Measurements from ENCODE around the gene NUB1.

Gene NUB1

DNA sequence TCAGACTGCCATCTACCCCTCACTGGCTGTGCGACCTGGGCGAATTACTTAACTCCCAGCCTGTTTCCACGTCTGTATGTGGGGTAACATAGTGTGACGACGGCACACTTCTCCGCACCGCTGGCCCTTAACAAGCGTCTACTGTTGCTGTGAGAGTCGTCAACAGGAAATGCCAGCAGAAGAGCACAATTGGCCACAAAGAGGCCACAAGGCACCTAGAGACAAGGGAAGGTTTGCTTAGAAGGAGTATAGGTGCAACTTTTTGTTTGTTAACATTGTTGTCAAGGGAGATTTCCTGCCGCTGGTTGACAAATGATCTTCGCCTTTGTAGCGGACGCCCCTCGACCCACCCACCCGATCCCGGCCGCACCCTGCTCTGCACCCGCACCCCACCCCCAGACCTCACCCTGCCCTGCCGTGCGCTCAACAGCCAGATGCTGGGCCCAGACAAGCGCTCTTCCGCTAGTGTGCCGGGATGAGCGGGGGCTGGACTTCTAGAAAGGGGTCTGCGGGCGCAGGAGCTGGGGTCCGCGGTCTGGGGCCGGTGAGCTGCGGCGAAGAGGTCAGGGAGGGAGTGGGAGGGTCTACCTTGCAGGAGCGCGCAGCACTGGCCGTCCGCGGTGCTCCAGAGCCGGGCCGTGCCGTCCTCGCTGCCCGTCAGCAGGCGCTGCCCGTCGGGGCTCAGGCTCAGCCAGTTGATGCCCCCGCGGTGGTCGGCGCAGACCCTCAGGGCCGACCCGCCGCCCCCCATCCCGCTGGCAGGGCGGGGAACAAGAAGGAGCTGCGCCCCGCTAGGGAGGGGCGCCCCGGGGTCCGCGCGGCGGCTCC is 67.4 kb downstream of the NUB1 start:
- DNase-seq: peak; percentile 63

- no peak for DNase-seq
Measured at GRCh38 chr7:151409667-151410404, 68.2 kb downstream of the NUB1 start, which contains the start of gene WDR86. Gene WDR86, minus strand, starts transcription at chr7:151410038. Its CDS starts 449 bp downstream, at chr7:151409589.

GRCh38 chr7:151410405-151411390 is 69.1 kb downstream of the NUB1 start:
- no peak for DNase-seq

DNA sequence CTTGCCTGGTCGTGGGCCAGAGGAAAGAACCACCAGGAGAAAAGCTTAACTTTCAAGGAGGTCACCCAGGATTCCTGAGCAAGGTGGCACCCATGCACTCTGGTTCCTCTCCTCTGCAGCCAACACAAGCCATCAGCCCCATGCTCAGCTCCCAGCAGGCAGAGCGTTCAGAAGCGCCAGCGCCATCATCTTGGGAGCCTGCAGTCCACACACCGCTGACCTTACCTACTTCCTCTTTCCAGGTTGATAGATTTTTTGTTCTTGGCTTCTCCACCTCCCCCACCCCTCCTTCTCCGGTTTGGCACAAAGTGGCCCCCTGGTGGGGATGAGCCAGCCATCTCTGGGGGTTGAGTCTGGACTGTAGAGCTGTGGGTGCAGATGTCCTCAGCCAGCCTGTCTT is 69.9 kb downstream of the NUB1 start:
- peak; percentile 42 for DNase-seq

DNA sequence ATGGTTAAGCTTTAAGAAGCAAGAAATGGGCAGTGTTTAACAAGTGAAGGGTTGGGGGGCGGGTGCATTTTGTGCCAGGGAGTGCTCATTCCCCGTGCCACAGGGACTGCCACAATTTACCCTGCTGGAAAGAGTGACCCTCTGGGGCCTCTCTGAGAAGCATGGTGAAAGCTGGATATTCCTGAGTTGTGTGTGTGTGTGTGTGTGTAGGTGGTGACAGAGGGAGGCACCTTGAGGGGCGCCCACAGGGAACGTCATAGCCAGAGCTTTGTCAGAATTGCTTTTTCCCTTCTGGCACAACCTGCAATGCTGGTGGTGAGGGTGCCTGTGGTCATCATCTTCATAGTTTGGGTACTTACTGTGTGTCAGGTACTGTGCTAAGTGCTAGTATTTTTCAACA is 70.7 kb downstream of the NUB1 start:
- no peak for DNase-seq

GRCh38 chr7:151413241-151413640 is 71.6 kb downstream of the NUB1 start:
- DNase-seq: no peak

DNA sequence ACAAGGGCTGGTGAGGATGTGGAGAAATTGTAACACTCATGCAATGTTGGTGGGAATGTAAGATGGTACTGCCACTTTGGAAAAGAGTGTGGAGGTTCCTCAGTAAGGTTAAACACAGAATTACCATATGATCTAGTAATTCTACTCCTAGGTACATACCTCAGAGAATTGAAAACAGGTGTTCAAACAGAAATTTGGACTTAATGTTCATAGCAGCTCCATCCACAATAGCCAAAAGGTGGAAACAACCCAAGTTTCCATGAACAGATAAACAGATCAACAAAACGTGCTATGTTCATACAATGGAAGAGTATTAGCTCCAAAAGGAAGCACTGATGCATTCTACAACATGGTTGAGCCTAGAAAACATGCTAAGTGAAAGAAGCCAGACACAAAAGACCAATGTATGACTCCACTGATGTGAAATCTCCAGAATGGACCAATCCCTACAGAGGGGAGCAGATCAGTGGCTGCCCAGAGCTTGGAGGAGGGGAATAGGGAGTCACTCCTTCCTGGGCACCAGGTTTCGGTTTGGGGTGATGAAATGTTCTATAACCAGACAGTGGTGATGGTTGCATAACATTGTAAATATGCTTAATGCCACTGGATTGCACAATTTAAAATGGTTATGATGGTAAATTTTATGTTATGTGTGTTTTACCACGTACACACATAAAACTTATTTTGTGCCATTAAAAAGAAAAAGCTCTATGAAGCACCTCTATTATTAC is 73.9 kb downstream of the NUB1 start:
- peak; percentile 51 for DNase-seq

- DNase-seq: no peak
Measured at GRCh38 chr7:151416112-151416940, 74.7 kb downstream of the NUB1 start.

GRCh38 chr7:151416941-151417315 is 75.3 kb downstream of the NUB1 start:
- DNase-seq: no peak

GRCh38 chr7:151420144-151420543 is 78.5 kb downstream of the NUB1 start:
- DNase-seq: no peak

DNA sequence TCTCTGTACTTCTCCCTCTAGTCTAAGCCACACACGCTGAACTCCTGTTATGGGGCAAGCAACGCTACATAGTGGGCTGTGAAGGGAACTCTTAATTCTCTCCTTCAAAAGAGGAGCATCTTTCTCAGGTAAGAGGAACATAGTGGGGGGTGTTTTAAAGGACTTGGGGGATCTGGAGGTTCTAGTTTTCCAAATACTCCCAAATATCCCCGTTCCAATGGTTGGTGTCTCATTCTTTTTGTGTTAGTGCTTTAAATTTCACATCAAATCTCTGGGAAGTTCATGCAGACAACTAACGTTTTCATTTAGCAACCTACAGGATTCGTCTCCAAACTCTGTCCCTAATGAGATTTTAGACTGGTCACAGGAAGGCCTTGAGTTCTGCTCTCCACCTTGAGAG is 80.6 kb downstream of the NUB1 start:
- DNase-seq: no peak

DNA sequence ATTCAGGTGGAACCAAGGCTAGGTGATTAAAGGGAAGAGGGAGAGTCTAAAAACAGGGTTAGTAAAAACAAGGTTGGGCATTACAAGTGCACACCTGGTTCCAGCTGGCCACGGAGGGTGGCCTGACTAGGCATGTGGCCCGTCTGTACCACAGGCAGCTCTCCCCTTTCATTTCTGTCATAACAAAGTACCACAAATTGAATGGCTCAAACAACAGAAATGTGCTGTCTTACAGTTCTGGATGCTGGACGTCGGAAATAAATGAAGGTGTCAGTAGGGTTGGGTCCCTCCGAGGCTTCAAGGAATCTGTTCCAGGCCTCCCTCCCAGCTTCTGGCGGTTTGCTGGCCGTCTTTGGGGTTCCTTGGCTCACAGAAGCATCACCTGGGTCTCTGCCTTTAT is 81.6 kb downstream of the NUB1 start:
- no peak for DNase-seq

DNA sequence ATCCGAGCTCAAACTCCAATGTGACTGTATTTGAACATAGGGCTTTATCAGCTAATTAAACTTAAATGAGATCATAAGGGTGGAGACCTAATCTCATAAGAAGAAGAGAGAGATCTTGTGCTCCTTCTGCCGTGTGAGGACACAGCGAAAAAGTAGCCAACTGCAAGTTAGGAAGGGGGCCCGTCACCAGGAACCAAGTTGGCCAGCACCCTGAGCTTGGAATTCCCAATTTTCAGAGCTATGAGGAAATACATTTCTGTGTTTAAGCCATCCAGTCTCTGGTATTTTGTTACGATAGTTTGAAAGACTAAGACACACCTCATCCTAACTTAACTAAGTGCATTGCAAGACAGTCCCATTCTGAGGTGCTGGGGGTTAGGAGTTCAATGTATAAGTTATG is 82.3 kb downstream of the NUB1 start:
- DNase-seq: no peak

- no peak for DNase-seq
Measured at GRCh38 chr7:151424799-151425198, 83.2 kb downstream of the NUB1 start.

DNA sequence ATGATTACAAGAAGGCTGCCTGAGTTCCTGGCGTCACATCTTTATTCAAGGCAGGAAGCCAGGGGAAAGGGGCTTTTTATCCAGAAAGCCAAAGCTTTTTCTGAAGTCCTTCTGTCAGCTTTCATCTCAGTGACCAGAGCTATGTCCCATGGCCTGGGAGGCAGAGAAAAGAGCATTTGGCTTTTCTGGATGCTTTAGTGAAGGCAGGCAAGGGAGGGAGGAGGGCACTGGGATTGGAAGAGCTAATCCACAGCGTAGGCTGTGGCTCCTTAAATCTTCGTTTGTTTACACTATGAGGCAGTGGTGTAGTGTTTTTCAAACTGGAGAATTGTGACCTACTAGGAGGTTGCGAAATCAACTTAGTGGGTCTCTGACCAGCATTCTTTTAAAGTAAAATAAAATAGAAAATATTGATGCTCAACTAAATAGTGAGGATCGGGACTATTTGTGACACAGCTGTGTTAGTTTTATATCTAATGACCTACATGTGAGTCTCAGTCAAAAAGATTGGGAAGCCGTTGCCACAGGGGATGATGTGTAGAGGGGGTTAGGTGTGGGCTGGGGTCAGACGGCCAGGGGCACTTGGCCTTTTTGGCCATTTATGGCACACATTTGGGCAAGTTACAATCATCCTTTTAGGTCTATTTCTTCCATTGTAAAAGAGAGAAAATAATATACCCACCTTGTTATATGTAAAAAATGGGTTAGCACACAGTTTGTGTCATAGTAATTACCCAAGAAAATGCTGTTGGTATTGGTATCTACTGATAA is 84.2 kb downstream of the NUB1 start:
- DNase-seq: no peak

DNA sequence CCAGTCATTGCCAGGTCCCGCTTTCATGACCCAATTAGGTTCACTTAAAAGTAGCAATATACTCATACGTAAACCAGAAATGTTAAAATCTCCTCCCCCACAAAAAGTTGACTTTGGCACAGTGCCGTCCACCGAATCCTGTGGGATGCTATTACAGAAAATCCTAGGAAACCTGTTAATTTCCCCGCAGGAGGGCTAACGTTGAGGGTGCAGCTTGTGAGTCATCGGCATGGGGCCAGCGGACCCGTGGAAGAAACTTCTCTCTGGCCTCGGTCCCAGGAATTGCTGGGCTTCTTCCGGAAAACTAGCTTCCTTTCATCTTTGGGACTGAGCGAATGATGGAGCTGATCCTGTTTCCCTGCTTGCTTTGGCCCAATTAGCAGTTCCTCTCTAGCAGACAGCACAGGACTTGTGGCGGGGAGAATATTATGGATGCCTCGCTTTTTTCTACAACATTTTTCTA is 84.9 kb downstream of the NUB1 start:
- no peak for DNase-seq

DNA sequence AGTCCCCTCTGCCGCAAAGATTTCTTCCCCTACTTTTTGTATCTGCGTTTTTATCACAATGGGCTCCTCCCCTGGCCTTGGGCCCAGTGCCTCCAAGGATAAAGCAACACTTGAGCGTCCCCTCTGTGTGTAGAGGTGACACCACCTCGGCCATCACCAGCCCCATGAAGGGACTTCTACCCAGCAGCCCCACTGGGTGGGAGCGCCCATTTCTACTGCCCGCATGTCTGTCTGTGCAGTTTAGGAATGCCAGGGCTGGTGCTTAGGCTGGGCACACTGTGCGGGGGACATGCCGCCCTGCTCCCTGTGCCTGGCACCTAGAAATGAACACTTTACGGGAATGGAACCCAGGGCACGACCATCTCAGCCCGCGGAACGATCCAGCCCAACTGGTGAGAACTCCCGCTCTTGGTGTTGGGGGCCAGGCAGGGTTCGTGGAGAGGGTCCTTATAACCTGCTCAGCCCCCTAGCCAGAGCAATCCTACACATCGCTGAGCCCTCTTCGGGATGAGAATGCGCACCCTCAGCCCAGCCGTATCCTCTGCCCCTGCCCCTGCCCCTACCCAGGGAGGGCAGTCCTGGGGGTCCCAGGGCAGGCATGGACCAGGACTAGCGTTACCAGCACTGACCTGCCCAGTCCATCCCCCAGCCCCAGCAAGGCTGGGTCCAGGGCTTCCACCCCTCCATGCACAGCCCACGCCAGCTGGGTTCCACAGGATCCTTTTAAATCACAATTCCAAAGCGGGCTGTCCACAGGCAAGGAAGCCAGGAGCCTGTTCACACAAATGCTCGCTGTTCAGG is 85.5 kb downstream of the NUB1 start:
- DNase-seq: peak; percentile 42

- DNase-seq: peak; percentile 84
Measured at GRCh38 chr7:151427705-151428377, 86.2 kb downstream of the NUB1 start.
